Coronary artery (tissue), 2 donors: Measurements from ENCODE around the gene CEMP1.

Experiments used
- DNase-seq: peaks from one replicate; pipeline ENCODE4 v3.0.0-alpha.2; 2017; ENCODE audit warnings: low spot score
- H3K27ac ChIP-seq, 2 donors: fragments of 200-600 bp; sonication (generic); one replicate each; pipeline ENCODE4 v1.5.1; 2016 to 2019
- H3K4me3 ChIP-seq: fragments of 200-600 bp; sonication (generic); 2 replicates; pipeline ENCODE4 v1.5.1; 2016; ENCODE audit warnings: mild to moderate bottlenecking, moderate library complexity
- TF ChIP-seq, protein P1 (sequence below): fragments of 200-600 bp; sonication (generic); IDR thresholded peaks from one replicate; pipeline ENCODE4 v1.5.1; 2019; ENCODE audit warnings: antibody characterized with exemption

The CEMP1 gene

DNA sequence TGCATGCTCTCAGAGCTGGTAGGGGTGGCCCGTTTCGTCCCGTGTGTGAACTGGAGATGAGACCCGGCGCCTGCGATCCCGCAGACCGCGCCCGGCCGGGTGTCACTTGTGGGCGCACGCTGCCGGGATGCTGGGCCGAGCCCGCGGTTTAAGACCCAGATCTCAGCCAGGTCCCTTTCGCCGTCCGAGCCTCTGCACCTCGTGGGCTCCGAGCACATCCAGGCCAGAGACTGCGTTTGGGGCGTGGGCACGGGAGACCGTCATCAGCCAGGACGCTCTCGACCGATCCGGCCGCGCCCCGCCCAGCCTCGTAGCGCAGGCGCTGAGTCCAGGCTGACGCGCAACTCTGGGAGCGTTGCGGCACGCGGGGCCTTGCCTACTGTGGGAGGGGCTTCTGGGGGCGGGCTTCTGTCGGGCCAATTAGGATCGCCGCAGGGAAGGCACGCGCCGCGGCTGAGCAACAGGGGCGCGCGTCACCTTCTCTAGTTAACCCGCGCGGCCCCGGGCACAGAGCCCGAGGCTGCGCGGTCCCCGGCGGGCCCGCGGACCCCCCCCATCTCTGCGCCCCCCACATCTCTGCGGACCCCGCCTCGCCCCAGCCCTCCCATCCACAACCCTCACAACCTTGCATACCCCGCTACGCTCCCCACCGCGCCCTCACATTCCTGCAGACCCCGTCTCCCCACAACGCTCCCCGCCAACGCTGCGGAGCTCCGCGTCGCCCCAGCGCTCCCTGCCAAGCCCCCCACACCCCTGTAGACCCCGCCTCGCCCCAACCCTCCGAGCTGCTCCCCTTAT lies 687 bp upstream of the CEMP1 start:
- Histone ChIP-seq H3K27ac (peak overlapping the region; percentile 96 to 99), H3K4me3 (peak overlapping the region; percentile 88)
- DNase-seq = peak; percentile 99
- TF ChIP-seq, protein P1, sequence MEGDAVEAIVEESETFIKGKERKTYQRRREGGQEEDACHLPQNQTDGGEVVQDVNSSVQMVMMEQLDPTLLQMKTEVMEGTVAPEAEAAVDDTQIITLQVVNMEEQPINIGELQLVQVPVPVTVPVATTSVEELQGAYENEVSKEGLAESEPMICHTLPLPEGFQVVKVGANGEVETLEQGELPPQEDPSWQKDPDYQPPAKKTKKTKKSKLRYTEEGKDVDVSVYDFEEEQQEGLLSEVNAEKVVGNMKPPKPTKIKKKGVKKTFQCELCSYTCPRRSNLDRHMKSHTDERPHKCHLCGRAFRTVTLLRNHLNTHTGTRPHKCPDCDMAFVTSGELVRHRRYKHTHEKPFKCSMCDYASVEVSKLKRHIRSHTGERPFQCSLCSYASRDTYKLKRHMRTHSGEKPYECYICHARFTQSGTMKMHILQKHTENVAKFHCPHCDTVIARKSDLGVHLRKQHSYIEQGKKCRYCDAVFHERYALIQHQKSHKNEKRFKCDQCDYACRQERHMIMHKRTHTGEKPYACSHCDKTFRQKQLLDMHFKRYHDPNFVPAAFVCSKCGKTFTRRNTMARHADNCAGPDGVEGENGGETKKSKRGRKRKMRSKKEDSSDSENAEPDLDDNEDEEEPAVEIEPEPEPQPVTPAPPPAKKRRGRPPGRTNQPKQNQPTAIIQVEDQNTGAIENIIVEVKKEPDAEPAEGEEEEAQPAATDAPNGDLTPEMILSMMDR = no peak

DNA sequence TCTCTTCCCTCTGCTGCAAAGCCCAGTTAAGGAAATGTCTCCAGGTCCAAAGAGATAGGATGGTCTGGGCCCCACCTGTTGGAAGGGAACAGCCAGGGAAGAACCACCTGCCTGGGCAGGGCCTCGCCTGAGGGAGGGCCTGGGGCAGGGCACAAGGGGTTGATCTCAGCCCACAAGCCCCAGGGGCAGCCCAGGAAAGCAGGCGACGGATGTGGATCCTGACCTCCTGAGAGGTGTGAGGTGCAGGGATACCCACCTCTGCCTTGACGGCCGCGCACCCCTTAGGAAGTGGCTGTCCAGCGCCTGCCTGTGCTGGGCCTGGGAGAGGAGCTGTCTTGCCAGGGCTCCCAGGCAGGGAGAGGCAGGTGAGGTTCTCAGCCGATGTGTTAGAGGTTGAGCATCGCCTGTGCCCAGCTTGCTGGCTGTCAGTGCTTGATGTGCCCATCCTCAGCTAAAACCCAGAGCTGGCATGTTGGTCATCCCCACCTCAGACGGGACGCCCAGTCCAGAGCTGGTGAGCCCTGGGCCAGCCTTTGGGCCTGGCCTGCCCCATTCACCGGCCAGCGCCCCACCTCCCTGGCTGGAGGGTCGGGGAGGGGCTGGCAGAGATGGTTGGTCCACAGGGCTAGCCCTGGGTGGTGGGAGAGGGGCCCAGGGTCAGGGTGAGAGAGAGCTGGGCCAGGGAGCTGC lies 434 bp downstream of the CEMP1 start:
- TF ChIP-seq, protein P1 = no peak
- Histone ChIP-seq H3K27ac (peak overlapping the region; percentile 96 to 99), H3K4me3 (peak overlapping the region; percentile 88)
- peak; percentile 76 for DNase-seq

DNA sequence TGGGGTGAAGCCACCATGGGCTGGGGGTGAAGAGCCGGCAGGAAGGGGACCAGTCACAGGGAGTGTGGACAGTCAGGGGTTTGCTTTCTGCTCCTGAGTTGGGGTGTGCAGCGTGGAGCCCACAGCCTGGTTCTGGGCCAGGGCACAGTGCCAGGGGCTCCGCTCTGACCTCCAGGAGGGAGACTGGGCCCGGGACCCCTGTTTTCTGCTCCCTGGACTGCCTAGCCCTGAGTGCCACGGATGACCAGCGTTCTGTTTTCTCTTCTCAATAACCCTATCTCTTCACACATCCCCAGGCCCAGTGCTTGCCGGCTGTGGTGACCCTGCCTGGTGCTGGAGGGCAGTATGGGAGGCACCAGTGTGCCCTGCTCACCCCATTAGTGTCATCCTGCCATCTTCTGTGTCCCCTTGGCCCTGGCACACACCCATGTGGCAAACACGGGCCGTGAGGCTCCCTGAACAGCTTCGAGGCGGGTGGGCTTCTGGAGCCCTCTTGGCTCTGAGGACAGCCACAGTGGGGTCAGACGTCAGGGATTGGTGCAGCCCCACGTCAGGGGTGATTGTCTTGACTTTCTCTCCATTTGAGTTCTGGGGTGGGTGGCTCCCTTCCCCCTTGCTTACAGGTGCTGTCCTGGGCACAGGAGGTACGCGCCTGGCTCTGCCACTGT lies 1.1 kb downstream of the CEMP1 start:
- TF ChIP-seq, protein P1 = no peak
- peak; percentile 71 for DNase-seq
- no peak overlapping the region for H3K4me3 ChIP-seq
- H3K27ac ChIP-seq = no peak overlapping the region

DNA sequence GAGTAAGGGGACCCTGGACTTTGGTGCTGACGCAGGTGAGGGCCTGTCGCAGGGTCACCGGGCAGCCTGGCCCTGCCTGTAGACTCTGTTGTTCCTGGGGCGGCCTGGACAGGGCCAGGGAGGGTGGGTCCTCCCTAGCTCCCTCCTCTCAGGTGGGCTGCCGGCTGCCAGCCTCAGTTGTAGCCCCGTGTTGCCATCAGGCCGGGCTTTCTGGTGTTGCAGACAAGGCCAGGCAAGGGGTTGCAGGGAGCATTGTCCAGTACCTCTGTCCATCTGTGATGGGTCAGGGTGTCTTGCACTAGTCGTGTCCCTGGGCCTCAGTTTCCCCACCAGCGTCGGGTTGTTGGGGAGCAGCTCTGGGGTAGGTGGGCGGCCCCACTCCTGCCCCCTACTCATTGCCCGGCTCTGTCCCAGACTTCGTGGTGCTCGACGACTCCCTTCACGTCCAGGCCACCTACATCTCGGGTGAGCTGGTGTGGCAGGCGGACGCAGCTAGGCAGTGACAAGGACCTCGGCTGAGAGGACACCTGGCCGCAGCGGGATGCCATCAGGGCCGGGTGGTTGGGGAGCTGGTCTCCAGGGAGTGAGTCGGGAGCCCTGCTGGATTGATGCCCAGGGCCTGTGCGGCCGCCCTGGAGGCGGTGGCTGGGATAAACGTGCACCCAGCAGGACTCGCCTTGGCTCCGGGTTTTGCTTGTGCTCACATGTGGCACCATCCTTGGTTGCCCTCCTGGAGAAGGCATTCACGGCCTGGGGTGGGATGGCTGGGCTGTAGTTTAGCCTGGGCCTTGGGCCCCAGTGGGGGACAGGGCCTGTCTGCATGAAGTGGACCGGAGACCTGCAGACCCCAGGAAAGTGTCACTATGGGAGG lies 1.9 kb downstream of the CEMP1 start:
- TF ChIP-seq, protein P1 = no peak
- DNase-seq = peak; percentile 72
- Histone ChIP-seq H3K27ac (no peak overlapping the region), H3K4me3 (no peak overlapping the region)

DNA sequence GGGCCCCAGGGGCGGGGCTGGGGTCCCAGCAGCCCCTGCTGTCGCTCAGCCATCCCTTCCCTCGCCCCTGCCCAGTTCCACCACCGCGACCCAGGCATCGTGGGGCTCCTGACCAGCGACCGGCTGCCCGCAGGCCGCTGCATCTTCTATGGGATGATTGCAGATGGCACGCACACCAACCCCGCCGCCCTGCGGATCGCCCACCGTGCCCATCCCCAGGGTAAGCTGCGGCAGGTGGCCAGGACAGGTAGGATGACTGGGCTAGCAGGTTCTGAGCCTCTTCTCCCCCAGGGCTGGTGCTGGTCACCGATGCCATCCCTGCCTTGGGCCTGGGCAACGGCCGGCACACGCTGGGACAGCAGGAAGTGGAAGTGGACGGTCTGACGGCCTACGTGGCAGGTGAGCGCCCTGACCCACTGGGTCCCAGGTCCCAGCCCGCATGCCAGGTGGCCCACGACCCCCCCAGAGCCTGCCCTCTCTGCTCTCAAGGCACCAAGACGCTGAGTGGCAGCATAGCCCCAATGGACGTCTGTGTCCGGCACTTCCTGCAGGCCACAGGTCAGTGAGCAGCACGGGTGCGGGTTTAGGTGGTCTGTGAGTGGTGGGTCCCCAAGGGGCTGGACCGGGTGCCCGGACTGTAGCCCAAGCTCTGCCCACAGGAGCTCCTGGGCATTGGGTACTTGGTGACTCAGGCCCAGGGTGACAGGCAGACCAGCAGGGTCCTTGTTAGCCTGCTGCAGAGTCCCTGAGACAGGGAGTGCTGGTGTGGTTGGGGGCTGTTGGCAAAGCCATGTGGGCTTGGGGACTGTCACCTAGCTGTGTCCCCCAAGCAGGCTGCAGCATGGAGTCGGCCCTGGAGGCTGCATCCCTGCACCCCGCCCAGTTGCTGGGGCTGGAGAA lies 2.8 kb downstream of the CEMP1 start:
- Histone ChIP-seq H3K4me3 (no peak overlapping the region), H3K27ac (no peak overlapping the region)
- TF ChIP-seq, protein P1 = no peak
- DNase-seq = peak; percentile 72

DNA sequence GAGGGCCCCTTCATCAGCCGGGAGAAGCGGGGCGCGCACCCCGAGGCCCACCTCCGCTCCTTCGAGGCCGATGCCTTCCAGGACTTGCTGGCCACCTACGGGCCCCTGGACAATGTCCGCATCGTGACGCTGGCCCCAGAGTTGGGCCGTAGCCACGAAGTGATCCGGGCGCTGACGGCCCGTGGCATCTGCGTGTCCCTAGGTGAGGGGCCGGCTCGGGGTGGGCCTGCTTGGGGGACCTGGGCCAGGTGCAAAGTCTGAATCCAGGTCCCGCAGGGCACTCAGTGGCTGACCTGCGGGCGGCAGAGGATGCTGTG lies 3.5 kb downstream of the CEMP1 start:
- DNase-seq = no peak
- no peak overlapping the region for H3K4me3 ChIP-seq
- H3K27ac ChIP-seq = no peak overlapping the region
- TF ChIP-seq, protein P1 = no peak
